ENCODE results near the gene ZNF212.

DNA sequence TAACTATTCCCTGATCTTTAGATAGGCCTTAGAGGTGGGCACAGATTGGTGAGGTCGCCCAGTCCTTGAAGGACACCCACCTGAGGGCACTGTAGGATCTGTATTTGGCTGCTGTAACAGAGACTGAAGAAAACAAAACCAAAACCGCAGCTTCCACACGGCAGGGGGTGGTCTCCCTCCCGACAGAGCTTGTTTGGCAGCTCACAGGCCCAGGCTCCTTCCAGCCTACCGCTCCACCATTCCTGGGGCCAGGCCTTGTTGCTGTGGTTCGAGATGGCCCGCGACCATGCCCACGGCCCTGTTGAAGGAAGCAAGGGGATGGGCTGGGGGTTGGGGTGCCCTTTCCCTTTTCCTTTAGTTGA lies 53.0 kb downstream of the ZNF212 start:
- TF ChIP-seq, protein P1, sequence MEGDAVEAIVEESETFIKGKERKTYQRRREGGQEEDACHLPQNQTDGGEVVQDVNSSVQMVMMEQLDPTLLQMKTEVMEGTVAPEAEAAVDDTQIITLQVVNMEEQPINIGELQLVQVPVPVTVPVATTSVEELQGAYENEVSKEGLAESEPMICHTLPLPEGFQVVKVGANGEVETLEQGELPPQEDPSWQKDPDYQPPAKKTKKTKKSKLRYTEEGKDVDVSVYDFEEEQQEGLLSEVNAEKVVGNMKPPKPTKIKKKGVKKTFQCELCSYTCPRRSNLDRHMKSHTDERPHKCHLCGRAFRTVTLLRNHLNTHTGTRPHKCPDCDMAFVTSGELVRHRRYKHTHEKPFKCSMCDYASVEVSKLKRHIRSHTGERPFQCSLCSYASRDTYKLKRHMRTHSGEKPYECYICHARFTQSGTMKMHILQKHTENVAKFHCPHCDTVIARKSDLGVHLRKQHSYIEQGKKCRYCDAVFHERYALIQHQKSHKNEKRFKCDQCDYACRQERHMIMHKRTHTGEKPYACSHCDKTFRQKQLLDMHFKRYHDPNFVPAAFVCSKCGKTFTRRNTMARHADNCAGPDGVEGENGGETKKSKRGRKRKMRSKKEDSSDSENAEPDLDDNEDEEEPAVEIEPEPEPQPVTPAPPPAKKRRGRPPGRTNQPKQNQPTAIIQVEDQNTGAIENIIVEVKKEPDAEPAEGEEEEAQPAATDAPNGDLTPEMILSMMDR (IDR thresholded peaks at IDR 0.05; ENCODE audit: poor library complexity, severe bottlenecking): no peak
- no peak for TF ChIP-seq EP300 (conservative IDR thresholded peaks at IDR 0.05; ENCODE audit: poor library complexity, severe bottlenecking)
- TF ChIP-seq, protein P2, sequence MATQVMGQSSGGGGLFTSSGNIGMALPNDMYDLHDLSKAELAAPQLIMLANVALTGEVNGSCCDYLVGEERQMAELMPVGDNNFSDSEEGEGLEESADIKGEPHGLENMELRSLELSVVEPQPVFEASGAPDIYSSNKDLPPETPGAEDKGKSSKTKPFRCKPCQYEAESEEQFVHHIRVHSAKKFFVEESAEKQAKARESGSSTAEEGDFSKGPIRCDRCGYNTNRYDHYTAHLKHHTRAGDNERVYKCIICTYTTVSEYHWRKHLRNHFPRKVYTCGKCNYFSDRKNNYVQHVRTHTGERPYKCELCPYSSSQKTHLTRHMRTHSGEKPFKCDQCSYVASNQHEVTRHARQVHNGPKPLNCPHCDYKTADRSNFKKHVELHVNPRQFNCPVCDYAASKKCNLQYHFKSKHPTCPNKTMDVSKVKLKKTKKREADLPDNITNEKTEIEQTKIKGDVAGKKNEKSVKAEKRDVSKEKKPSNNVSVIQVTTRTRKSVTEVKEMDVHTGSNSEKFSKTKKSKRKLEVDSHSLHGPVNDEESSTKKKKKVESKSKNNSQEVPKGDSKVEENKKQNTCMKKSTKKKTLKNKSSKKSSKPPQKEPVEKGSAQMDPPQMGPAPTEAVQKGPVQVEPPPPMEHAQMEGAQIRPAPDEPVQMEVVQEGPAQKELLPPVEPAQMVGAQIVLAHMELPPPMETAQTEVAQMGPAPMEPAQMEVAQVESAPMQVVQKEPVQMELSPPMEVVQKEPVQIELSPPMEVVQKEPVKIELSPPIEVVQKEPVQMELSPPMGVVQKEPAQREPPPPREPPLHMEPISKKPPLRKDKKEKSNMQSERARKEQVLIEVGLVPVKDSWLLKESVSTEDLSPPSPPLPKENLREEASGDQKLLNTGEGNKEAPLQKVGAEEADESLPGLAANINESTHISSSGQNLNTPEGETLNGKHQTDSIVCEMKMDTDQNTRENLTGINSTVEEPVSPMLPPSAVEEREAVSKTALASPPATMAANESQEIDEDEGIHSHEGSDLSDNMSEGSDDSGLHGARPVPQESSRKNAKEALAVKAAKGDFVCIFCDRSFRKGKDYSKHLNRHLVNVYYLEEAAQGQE (IDR thresholded peaks at IDR 0.05; ENCODE audit: borderline replicate concordance): no peak
- no peak for TF ChIP-seq MXI1 (conservative IDR thresholded peaks at IDR 0.05; ENCODE audit: poor library complexity, severe bottlenecking)
- no peak for TF ChIP-seq SMC3 (conservative IDR thresholded peaks at IDR 0.05; ENCODE audit: poor library complexity)
- no peak for TF ChIP-seq EZH2 (IDR thresholded peaks at IDR 0.05; ENCODE audit: borderline replicate concordance, insufficient read depth, low read length, poor library complexity, severe bottlenecking)

All from neural cell (in vitro differentiated cells).